ENCODE results near the gene PFKFB3.
"Not testable (repeated sequence)": the region's sequence is repeated elsewhere in the genome, so short reads cannot be mapped to it uniquely, and the experiment has no call there.

Gene PFKFB3

GRCh38 chr10:6195376-6195775 lies 7.4 kb upstream of the PFKFB3 start:
- no peak for TF ChIP-seq CTCF (IDR thresholded peaks at IDR 0.05; ENCODE audit: unreplicated experiment in 3 of 3)
- H3K27ac Mint-ChIP-seq, result no peak overlapping the region
- no peaks in the 10 kb centered on the region for H3K9me3 Mint-ChIP-seq
- no peaks in the 10 kb centered on the region for H3K27me3 Mint-ChIP-seq (ENCODE audit: low read depth)
- no peak overlapping the region for H3K4me3 Mint-ChIP-seq
- H3K36me3 Mint-ChIP-seq (ENCODE audit: low read depth), result no peaks in the 10 kb centered on the region
- H3K4me1 Mint-ChIP-seq, result peaks cover 62% of the 10 kb centered on the region

GRCh38 chr10:6195846-6196245 lies 6.9 kb upstream of the PFKFB3 start:
- no peaks in the 10 kb centered on the region for H3K36me3 Mint-ChIP-seq (ENCODE audit: low read depth)
- no peak overlapping the region for H3K27ac Mint-ChIP-seq
- H3K4me3 Mint-ChIP-seq, result no peak overlapping the region
- H3K4me1 Mint-ChIP-seq, result peaks cover 65% of the 10 kb centered on the region
- TF ChIP-seq CTCF (IDR thresholded peaks at IDR 0.05; ENCODE audit: unreplicated experiment in 3 of 3), result no peak
- no peaks in the 10 kb centered on the region for H3K9me3 Mint-ChIP-seq
- no peaks in the 10 kb centered on the region for H3K27me3 Mint-ChIP-seq (ENCODE audit: low read depth)

DNA sequence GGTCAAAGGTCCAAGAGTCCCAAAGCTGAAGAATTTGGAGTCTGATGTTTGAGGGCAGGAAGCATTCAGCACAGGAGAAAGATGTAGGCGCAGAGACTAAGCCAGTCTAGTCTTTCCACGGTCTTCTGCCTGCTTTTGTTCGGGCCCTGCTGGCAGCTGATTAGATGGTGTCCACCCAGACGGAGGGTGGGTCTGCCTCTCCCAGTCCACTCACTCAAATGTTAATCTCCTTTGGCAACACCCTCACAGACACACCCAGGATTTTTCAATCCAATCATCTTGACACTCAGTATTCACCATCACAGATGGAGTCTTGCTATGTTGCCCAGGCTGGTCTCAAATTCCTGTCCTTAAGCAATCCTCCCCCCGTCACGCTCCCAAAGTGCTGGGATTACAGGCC lies 6.2 kb upstream of the PFKFB3 start:
- not testable (repeated sequence) for H3K4me3 Mint-ChIP-seq; H3K36me3 Mint-ChIP-seq (ENCODE audit: low read depth); H3K9me3 Mint-ChIP-seq; H3K27ac Mint-ChIP-seq; H3K27me3 Mint-ChIP-seq (ENCODE audit: low read depth)
- peaks cover 61% of the 10 kb centered on the region for H3K4me1 Mint-ChIP-seq

DNA sequence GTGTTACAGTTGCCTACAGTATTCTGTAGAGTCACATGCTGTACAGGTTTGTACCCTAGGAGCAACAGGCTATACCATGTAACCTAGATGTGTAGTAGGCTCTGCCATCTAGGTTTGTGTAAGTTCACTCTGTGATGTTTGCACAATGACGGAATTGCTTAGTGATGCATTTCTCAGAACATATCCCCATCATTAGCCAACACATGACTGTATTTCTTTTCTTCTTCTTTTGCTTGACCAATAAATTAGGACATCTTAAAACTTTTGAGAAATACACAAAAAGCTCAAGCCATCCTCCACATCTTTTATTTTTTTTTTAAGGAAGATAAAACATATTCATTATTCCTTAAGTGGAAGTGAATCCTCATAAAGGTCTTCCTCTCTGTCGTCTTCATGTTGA lies 5.4 kb upstream of the PFKFB3 start:
- Mint-ChIP-seq H3K4me1 (peaks cover 57% of the 10 kb centered on the region), H3K9me3 (no peaks in the 10 kb centered on the region), H3K4me3 (no peak overlapping the region), H3K36me3 (ENCODE audit: low read depth) (no peaks in the 10 kb centered on the region), H3K27me3 (ENCODE audit: low read depth) (no peaks in the 10 kb centered on the region), H3K27ac (no peak overlapping the region)
- no peak for TF ChIP-seq CTCF (IDR thresholded peaks at IDR 0.05; ENCODE audit: unreplicated experiment in 3 of 3)

GRCh38 chr10:6198171-6198570 lies 4.6 kb upstream of the PFKFB3 start:
- no peak overlapping the region for H3K27ac Mint-ChIP-seq
- no peaks in the 10 kb centered on the region for H3K27me3 Mint-ChIP-seq (ENCODE audit: low read depth)
- no peak overlapping the region for H3K4me3 Mint-ChIP-seq
- no peak for TF ChIP-seq CTCF (IDR thresholded peaks at IDR 0.05; ENCODE audit: unreplicated experiment in 3 of 3)
- H3K9me3 Mint-ChIP-seq, result no peaks in the 10 kb centered on the region
- H3K36me3 Mint-ChIP-seq (ENCODE audit: low read depth), result no peaks in the 10 kb centered on the region
- peaks cover 49% of the 10 kb centered on the region for H3K4me1 Mint-ChIP-seq

DNA sequence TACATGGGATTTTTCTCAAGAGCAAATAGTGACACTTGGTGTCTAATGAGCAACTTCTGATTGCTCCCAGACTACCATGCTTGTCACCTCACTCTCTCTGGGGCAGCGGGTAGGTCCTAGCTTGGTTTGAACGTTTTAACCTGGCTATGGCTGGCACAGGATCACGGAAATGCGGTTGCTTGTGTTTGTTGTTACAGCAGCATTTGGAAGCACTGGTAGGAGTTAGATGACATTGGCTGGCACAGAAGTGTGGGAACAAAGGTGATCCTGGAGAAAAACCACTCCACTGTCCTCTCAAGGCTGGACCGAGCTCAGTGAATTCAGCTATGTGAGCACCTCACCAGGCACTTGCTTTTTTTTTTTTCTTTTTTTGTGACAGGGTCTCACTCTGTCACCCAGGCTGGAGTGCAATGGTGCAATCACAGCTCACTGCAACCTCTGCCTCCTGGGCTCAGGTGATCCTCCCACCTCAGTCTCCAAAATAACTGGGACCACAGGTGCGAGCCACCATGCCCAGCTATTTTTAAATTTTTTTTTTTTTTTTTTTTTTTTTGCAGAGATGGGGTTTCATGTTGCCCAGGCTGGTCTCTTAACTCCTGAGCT lies 3.5 kb upstream of the PFKFB3 start:
- H3K27me3 Mint-ChIP-seq (ENCODE audit: low read depth), result no peaks in the 10 kb centered on the region
- no peak overlapping the region for H3K27ac Mint-ChIP-seq
- TF ChIP-seq CTCF (IDR thresholded peaks at IDR 0.05; ENCODE audit: unreplicated experiment in 3 of 3), result no peak
- H3K36me3 Mint-ChIP-seq (ENCODE audit: low read depth), result no peaks in the 10 kb centered on the region
- H3K4me1 Mint-ChIP-seq, result peaks cover 38% of the 10 kb centered on the region
- peak overlapping the region; percentile 20 to 57 (median 56) for H3K4me3 Mint-ChIP-seq
- no peaks in the 10 kb centered on the region for H3K9me3 Mint-ChIP-seq
